Loucy (cell line): Measurements from ENCODE around the gene BTD.

ENCODE experiments used
- CTCF ChIP-seq: fragments of 200-600 bp; sonication (generic); conservative IDR thresholded peaks from 2 replicates; pipeline ENCODE4 v1.5.1; 2014; ENCODE audit warnings: mild to moderate bottlenecking, antibody characterized with exemption, low read length
- EZH2phosphoT487 ChIP-seq: fragments of 200-600 bp; IDR thresholded peaks from 2 replicates; pipeline ENCODE4 v1.6.1; 2018; ENCODE audit warnings: antibody characterized with exemption, mild to moderate bottlenecking, moderate library complexity, borderline replicate concordance

DNA sequence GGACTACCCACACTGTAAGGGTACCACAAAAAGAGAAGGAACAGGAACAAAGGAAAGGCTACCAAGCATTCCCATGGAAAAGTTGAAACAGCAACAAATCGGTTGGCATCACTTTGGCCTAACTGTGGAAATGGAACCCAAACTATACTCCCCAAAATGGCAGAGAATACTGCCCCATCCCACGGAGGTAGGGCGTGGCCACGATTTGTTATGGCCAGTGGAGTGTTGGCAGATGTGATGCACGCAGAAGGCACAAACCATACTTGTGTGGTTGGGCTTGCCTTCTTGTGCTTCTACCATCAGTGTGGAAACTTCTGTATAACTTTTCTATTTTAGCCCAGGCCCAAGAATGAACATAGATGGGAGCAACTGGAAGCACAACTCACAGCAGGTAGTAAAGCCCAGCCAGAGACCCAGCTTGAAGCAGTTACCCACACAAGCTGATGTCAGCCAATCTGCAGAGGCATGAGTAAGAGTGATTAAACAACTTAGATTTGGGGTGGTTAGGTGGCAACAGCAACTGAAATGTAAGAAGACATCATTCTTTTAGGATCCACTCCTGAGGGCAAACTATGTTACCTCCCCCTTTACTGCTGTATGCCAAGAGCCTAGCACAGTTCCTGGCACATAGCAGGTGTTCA is 64.1 kb downstream of the BTD start:
- TF ChIP-seq CTCF = no peak
- no peak for TF ChIP-seq EZH2phosphoT487
